CD14-positive monocyte (primary cell): ENCODE data around the gene RSKR. TPM values are rescaled to one million over a fixed set of nuclear protein-coding genes. Genes with fewer than 3 reads are reported as not detected.
"Not testable (repeated sequence)": the region's sequence is repeated elsewhere in the genome, so short reads cannot be mapped to it uniquely, and the experiment has no call there.

ENCODE experiments used
- DNase-seq, 3 donors: peaks; one replicate each; pipeline ENCODE4 v3.0.0-alpha.2; 2011 to 2022
- H2AFZ ChIP-seq: 2 replicates; pipeline ENCODE4 v1.6.0; 2012; ENCODE audit warnings: mild to moderate bottlenecking, low read depth, low read length, inconsistent platforms; ENCODE audit not compliant: insufficient read depth, poor library complexity, severe bottlenecking
- H3K27ac ChIP-seq, 2 donors: 1 replicate in 1 of 2; 2 replicates in 1 of 2; pipeline ENCODE4 v1.5.1; 2012 to 2013; ENCODE audit warnings: low read length in 2 of 2, control low read depth in 1 of 2, inconsistent platforms in 1 of 2, low read depth in 1 of 2, mild to moderate bottlenecking in 1 of 2
- H3K27me3 ChIP-seq, 2 donors: one replicate each; pipeline versions ENCODE4 v1.6.0 to v1.6.1; 2011 to 2013; ENCODE audit warnings: low read length in 2 of 2; ENCODE audit not compliant: control insufficient read depth in 2 of 2, insufficient read depth in 2 of 2
- H3K36me3 ChIP-seq, 2 donors: replicated peaks in 1 of 2; 1 replicate in 1 of 2; 2 replicates in 1 of 2; pipeline versions ENCODE4 v1.5.1 to v1.6.1; 2012 to 2013; ENCODE audit warnings: low read length in 2 of 2, control low read depth in 1 of 2, inconsistent platforms in 1 of 2, mild to moderate bottlenecking in 1 of 2; ENCODE audit not compliant: insufficient read depth in 2 of 2, control insufficient read depth in 1 of 2
- H3K4me1 ChIP-seq, 2 donors: 1 replicate in 1 of 2; 2 replicates in 1 of 2; pipeline versions ENCODE4 v1.5.1 to v1.6.1; 2012 to 2013; ENCODE audit warnings: low read length in 2 of 2, control low read depth in 1 of 2, inconsistent platforms in 1 of 2, mild to moderate bottlenecking in 1 of 2, moderate library complexity in 1 of 2; ENCODE audit not compliant: insufficient read depth in 2 of 2, control insufficient read depth in 1 of 2
- H3K4me2 ChIP-seq: replicated peaks from 2 replicates; pipeline ENCODE3; 2012; ENCODE audit warnings: low read length, moderate library complexity, mild to moderate bottlenecking; ENCODE audit not compliant: poor library complexity, severe bottlenecking; ENCODE audit errors: extremely low read depth
- H3K4me3 ChIP-seq, 3 experiments: fragments of 200-600 bp in 1 of 3; sonication (generic) in 1 of 3; replicated peaks in 1 of 3; 1 replicate in 2 of 3; 2 replicates in 1 of 3; pipeline ENCODE4 v1.5.1; 2011 to 2013; ENCODE audit warnings: low read length in 3 of 3, mild to moderate bottlenecking in 3 of 3, control low read depth in 2 of 3, low read depth in 2 of 3, inconsistent platforms in 1 of 3, moderate library complexity in 1 of 3
- H3K79me2 ChIP-seq: 2 replicates; pipeline ENCODE4 v1.6.0; 2012; ENCODE audit warnings: mild to moderate bottlenecking, control low read depth, inconsistent platforms, low read length, moderate library complexity; ENCODE audit not compliant: insufficient read depth
- H3K9ac ChIP-seq: 2 replicates; pipeline ENCODE4 v1.6.0; 2017; ENCODE audit warnings: low read length, mild to moderate bottlenecking; ENCODE audit not compliant: insufficient read depth, poor library complexity, severe bottlenecking
- H3K9me3 ChIP-seq, 2 donors: replicated peaks in 1 of 2; 1 replicate in 1 of 2; 2 replicates in 1 of 2; pipeline versions ENCODE4 v1.5.1 to v1.6.1; 2012 to 2013; ENCODE audit warnings: low read length in 2 of 2, control low read depth in 1 of 2; ENCODE audit not compliant: control insufficient read depth in 1 of 2, insufficient read depth in 1 of 2
- H4K20me1 ChIP-seq: 2 replicates; pipeline ENCODE4 v1.6.0; 2012; ENCODE audit warnings: mild to moderate bottlenecking, low read length, control low read depth, moderate library complexity; ENCODE audit not compliant: insufficient read depth
- H3K27ac Mint-ChIP-seq, 7 donors: one replicate each; pipeline ENCODE4 v1.8.0; 2020; ENCODE audit warnings: mild to moderate bottlenecking in 7 of 7, mixed read lengths in 7 of 7, moderate library complexity in 6 of 7, inconsistent platforms in 2 of 7
- H3K27me3 Mint-ChIP-seq, 3 donors: one replicate each; pipeline ENCODE4 v1.8.0; 2021 to 2022; ENCODE audit warnings: low read depth in 3 of 3, mild to moderate bottlenecking in 3 of 3, mixed read lengths in 3 of 3, moderate library complexity in 3 of 3, inconsistent platforms in 1 of 3
- H3K36me3 Mint-ChIP-seq, 2 donors: one replicate each; pipeline ENCODE4 v1.8.0; 2020; ENCODE audit warnings: mixed read lengths in 2 of 2, inconsistent platforms in 1 of 2, mild to moderate bottlenecking in 1 of 2
- H3K4me1 Mint-ChIP-seq: one replicate; pipeline ENCODE4 v1.8.0; 2020; ENCODE audit warnings: mild to moderate bottlenecking, mixed read lengths
- H3K4me3 Mint-ChIP-seq, 2 donors: one replicate each; pipeline ENCODE4 v1.8.0; 2020; ENCODE audit warnings: mild to moderate bottlenecking in 2 of 2, mixed read lengths in 2 of 2, moderate library complexity in 1 of 2
- H3K9me3 Mint-ChIP-seq, 7 donors: one replicate each; pipeline ENCODE4 v1.8.0; 2020 to 2022; ENCODE audit warnings: mixed read lengths in 7 of 7, mild to moderate bottlenecking in 6 of 7, moderate library complexity in 6 of 7, inconsistent platforms in 2 of 7
- CTCF ChIP-seq: fragments of 200-600 bp; IDR thresholded peaks from one replicate; pipeline ENCODE4 v1.8.0; 2022; ENCODE audit warnings: antibody characterized with exemption, mild to moderate bottlenecking
- WGBS: methylation state at CpG from one replicate; pipeline ENCODE4 v1.1.5; 2013; ENCODE audit warnings: missing lambda C conversion rate; ENCODE audit not compliant: insufficient coverage; 5-methylcytosine and 5-hydroxymethylcytosine counted together
- intact Hi-C, 2 donors: fragments of 100-400 bp; cut with micrococcal nuclease; formaldehyde crosslinking; loops; one replicate each; pipeline versions ENCODE4 v1.15.0 to v1.15.1; 2023
- polyA plus RNA-seq, 3 donors: library from polyadenylated mRNA; depleted of rRNA in 1 of 3; unstranded in 2 of 3; stranded (reverse) in 1 of 3; fragments of 300-500 nt in 2 of 3; fragments of >200 nt in 1 of 3; fragmentation: Illumina TruSeq in 2 of 3; gene quantifications; 1 replicate in 2 of 3; 2 replicates in 1 of 3; pipeline ENCODE4 v1.2.3, GENCODE V29; 2012 to 2021

RSKR gene
- polyA plus RNA-seq, 3 donors = 33.2 TPM; not detected in 2

GRCh38 chr17:28610376-28610775, 3.6 kb downstream of the RSKR start:
- Histone ChIP-seq H3K27me3 (no peaks in the 10 kb centered on the region), H3K27ac (peak overlapping the region in 1 of 2 donors; percentile 26), H4K20me1 (peaks cover 22% of the 10 kb centered on the region), H3K79me2 (no peaks in the 10 kb centered on the region), H3K4me1 (no peaks in the 10 kb centered on the region), H3K9ac (no peak overlapping the region), H3K4me3 (no peak overlapping the region), H2AFZ (no peak overlapping the region), H3K4me2 (no peak overlapping the region), H3K9me3 (no peaks in the 10 kb centered on the region), H3K36me3 (peaks cover 56 to 81% of the 10 kb centered on the region in 2 donors)
- DNase-seq = no peak
- 91% methylated on average over 7 of the region's 8 CpGs for WGBS
- intact Hi-C loops = no loop called here
- TF ChIP-seq CTCF = no peak
- Mint-ChIP-seq H3K4me3 (no peak overlapping the region), H3K27me3 (no peaks in the 10 kb centered on the region), H3K9me3 (no peaks in the 10 kb centered on the region), H3K27ac (peak overlapping the region in 3 of 7 donors; percentile 6 to 48 (median 43)), H3K4me1 (no peaks in the 10 kb centered on the region), H3K36me3 (peaks cover 56 to 72% of the 10 kb centered on the region in 2 donors)

- H3K27me3 ChIP-seq, H3K27ac ChIP-seq, H2AFZ ChIP-seq, H3K4me2 ChIP-seq, H3K27ac Mint-ChIP-seq, H3K4me3 Mint-ChIP-seq, H3K79me2 ChIP-seq, H4K20me1 ChIP-seq, H3K9ac ChIP-seq, H3K4me1 Mint-ChIP-seq, H3K27me3 Mint-ChIP-seq, H3K9me3 Mint-ChIP-seq, intact Hi-C loops, H3K9me3 ChIP-seq, H3K4me3 ChIP-seq, DNase-seq, H3K4me1 ChIP-seq: not testable (repeated sequence)
- WGBS = no CpG with 5 or more reads among the region's 31 CpGs
- peaks cover 15 to 25% of the 10 kb centered on the region in 2 donors for H3K36me3 Mint-ChIP-seq
- peaks cover 11 to 18% of the 10 kb centered on the region in 2 donors for H3K36me3 ChIP-seq
These were observed 10.0 kb downstream of the RSKR start for GRCh38 chr17:28604031-28604430.
